PFSK-1 (cell line): ENCODE results near the gene LHX5. TPM values are rescaled to one million over a fixed set of nuclear protein-coding genes. Genes with fewer than 3 reads are reported as not detected.

Experiments
- FOXP2 ChIP-seq: optimal IDR thresholded peaks from 2 replicates; pipeline ENCODE3; 2011; ENCODE audit warnings: borderline replicate concordance, control low read depth, inconsistent platforms; ENCODE audit not compliant: insufficient read depth; ENCODE audit errors: extremely low read length, extremely low read depth
- POLR2AphosphoS5 ChIP-seq: IDR thresholded peaks from 2 replicates; pipeline ENCODE4 v1.6.1; 2012; ENCODE audit warnings: low read depth, mild to moderate bottlenecking, control low read depth, low read length, moderate library complexity
- REST ChIP-seq, 2 experiments: IDR thresholded peaks; 2 replicates each; pipeline versions ENCODE4 v1.6.1 to v1.8.0; 2011 to 2012; ENCODE audit warnings: low read depth in 2 of 2, low read length in 2 of 2, control low read depth in 1 of 2, inconsistent platforms in 1 of 2, mild to moderate bottlenecking in 1 of 2, moderate library complexity in 1 of 2; ENCODE audit not compliant: insufficient read depth in 1 of 2
- SIN3A ChIP-seq: IDR thresholded peaks from 2 replicates; pipeline ENCODE4 v1.6.1; 2012; ENCODE audit warnings: mild to moderate bottlenecking, low read length, moderate library complexity, borderline replicate concordance; ENCODE audit not compliant: insufficient read depth
- TAF1 ChIP-seq: IDR thresholded peaks from 2 replicates; pipeline ENCODE4 v1.6.1; 2012; ENCODE audit warnings: low read length, control low read depth, borderline replicate concordance; ENCODE audit not compliant: insufficient read depth
- polyA plus RNA-seq: library from polyadenylated mRNA; unstranded; fragments of >200 nt; gene quantifications from one replicate; pipeline ENCODE4 v1.2.1, GENCODE V29; 2012; ENCODE audit warnings: low read depth, missing spikeins; ENCODE audit not compliant: insufficient read length

LHX5 gene
- polyA plus RNA-seq = not detected

DNA sequence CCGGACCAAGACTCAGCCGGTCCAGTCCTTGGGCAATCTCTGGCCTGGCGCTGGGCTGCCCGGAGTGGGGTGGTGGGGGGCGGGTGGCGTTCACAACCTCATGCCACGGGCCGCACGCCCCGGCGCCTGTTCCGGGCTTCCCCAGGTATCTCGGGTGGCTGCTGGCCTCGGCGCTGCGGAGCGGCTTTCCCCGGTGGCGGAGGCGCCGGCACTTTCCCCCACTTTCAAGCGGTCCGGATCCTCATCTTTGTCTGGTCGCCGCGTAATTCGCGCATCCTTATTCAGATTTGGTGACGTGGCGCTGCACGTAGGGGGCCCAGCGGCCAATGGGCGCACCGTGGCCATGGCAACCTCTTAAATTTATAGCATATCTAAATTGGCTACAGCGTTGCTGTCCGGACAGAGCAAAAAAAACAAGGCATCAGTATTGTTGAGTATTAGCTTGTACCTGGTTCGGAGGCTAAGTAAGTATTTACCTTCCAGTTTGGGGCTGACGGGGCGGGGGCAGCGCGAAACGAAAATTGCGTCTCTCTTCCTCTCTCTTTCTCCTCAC lies at the start of gene LHX5:
LHX5 (minus strand) TSS at position 253 of the 553 bp plus-strand sequence. CDS start 373 bp downstream, outside the sequence.
- TF ChIP-seq TAF1 (no peak), FOXP2 (no peak), REST (IDR thresholded peaks at IDR 0.05; ENCODE audit: insufficient read depth in 1 of 2, low read depth in 2 of 2, low read length in 2 of 2) (no peak)

DNA sequence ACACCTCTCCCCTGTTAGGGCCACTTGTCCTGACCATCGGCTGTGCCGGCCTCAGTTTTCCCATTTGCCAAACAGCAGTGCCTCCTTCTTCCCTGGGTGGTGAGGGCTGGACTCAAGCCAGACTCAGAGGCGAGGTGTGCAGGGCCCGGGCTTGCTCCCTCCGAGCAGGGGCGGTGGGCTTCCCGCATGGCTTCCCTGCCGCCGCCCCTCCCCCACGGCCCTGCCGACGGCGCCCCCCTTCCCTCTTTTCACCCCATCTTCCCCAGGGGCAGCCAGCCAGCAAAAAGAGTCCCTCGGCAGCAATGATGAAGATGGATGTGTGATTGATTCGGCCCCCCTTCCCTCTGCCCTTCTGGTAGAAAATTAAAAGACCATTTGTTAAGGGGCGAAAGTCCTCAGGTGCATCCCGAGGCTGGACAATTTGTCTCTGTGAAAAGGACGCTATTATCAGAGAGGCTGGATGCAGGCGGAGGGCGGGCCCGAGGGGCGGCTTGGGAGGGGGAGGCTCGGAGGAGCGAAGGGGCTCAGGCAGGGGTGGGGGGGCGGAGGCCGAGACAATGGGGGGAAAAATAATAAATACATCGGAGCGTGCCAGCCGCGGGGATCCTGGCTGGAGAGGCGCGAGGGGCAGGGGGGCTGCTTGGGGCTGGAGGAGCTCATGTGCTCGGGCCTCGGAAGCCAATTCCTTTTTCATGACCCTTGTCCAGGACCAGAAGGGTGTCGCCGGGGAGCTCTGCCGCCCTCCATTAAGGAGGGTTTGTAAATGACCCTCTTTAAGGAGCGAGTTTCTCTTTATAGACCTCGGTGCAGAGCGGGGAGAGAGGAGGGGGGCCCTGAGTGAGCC lies 48.0 kb upstream of the LHX5 start:
- TF ChIP-seq SIN3A (no peak), TAF1 (no peak), POLR2AphosphoS5 (no peak), REST (IDR thresholded peaks at IDR 0.05; ENCODE audit: insufficient read depth in 1 of 2, low read depth in 2 of 2, low read length in 2 of 2) (no peak), FOXP2 (no peak)

- TF ChIP-seq TAF1 (no peak), FOXP2 (no peak), POLR2AphosphoS5 (no peak), SIN3A (no peak), REST (IDR thresholded peaks at IDR 0.05; ENCODE audit: insufficient read depth in 1 of 2, low read depth in 2 of 2, low read length in 2 of 2) (no peak)
Observed at GRCh38 chr12:113515082-113515856, 43.6 kb upstream of the LHX5 start.

GRCh38 chr12:113514602-113515001 lies 42.9 kb upstream of the LHX5 start:
- TF ChIP-seq REST (IDR thresholded peaks at IDR 0.05; ENCODE audit: insufficient read depth in 1 of 2, low read depth in 2 of 2, low read length in 2 of 2) = no peak
- no peak for TF ChIP-seq FOXP2
- no peak for TF ChIP-seq POLR2AphosphoS5
- no peak for TF ChIP-seq SIN3A
- no peak for TF ChIP-seq TAF1
